D721Med (cell line): ENCODE results near the gene RALGAPA2.

Source experiments
- DNase-seq: peaks from one replicate; pipeline ENCODE4 v3.0.0; 2011; ENCODE audit warnings: low spot score; ENCODE audit not compliant: insufficient read length
- FAIRE-seq: peaks from 2 replicates; lab custom pipeline; 2011; peaks lifted over from hg19 to GRCh38; lab: Jason Lieb, UNC
- TF ChIP-seq, protein P1 (sequence below): IDR thresholded peaks from 2 replicates; pipeline ENCODE4 v1.5.1; 2012; ENCODE audit warnings: mild to moderate bottlenecking, control low read depth; ENCODE audit not compliant: insufficient read depth; ENCODE audit errors: missing control alignments

RALGAPA2 gene

DNA sequence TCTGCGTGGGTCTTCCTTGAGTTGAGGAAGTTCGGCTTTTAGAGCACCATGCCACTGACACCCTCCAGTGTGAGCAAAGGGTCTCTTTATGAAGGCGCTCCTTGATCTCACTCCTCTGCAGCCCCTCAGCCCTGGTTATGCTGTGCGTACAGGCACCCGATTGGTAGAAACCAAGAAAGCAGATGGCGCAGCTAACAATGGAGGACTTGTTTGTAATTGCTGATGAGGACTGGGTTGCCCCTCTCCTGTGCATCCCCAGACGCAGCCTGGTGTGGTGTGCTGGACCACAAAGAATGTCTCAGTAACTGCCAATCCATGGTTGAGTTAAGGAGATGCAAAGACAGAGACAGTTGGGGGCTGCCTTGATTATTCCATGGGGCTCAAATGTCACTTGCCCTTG, 314.3 kb downstream of the RALGAPA2 start:
- TF ChIP-seq, protein P1, sequence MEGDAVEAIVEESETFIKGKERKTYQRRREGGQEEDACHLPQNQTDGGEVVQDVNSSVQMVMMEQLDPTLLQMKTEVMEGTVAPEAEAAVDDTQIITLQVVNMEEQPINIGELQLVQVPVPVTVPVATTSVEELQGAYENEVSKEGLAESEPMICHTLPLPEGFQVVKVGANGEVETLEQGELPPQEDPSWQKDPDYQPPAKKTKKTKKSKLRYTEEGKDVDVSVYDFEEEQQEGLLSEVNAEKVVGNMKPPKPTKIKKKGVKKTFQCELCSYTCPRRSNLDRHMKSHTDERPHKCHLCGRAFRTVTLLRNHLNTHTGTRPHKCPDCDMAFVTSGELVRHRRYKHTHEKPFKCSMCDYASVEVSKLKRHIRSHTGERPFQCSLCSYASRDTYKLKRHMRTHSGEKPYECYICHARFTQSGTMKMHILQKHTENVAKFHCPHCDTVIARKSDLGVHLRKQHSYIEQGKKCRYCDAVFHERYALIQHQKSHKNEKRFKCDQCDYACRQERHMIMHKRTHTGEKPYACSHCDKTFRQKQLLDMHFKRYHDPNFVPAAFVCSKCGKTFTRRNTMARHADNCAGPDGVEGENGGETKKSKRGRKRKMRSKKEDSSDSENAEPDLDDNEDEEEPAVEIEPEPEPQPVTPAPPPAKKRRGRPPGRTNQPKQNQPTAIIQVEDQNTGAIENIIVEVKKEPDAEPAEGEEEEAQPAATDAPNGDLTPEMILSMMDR = no peak
- DNase-seq (no peak), FAIRE-seq (no peak)

DNA sequence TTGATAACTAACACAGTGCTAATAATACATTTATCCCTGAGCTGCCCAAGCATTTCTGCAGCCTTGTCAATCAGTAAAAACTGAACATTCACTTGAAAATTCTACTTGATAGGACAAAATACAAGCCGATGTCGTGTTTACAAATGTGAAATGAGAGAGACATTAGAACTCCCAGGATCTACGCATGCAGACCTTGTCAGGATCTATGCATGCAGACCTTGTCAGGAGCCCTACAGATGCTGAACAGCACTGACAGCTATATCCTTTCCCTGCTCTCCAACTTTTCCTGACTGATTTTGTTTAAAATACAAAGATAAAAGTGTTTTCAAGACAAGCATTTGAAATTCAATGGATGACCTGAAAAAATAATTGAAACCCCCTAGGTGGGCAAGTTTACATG, 315.6 kb downstream of the RALGAPA2 start:
- TF ChIP-seq, protein P1 = no peak
- FAIRE-seq (no peak), DNase-seq (no peak)

DNA sequence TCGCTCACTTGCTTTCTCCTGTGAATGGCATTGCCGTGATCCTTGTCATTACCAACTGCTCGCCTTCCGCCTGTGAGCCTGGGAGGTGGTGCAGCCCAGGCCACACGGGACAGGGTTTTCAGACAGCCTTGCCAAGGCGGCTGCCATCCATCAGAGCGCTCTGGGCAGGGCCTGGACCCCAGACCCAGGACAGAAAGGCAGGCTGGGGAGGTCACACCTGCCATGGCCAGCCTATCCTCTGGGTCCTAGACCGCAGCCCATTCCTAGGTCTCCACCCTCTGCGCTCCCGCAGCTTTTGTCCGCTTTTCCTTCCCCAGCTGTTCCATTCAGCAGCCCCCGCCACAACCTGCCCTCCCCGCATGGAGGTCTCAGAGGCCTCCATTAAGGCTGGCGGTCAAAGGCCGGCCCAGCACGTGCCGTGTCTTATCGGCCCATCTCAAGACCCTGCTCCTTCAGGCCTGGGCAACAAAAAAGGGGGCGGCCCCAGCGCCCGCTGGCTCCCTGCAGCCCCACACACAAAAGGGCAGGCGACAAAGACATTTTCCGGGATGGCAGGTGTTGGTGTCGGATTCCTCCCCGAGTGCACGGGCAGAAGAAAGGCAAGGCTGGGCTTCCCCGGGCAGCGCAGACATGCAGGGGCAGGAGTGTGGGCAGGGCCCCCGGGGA, 316.4 kb downstream of the RALGAPA2 start:
- TF ChIP-seq, protein P1 = no peak
- FAIRE-seq = no peak
- no peak for DNase-seq

DNA sequence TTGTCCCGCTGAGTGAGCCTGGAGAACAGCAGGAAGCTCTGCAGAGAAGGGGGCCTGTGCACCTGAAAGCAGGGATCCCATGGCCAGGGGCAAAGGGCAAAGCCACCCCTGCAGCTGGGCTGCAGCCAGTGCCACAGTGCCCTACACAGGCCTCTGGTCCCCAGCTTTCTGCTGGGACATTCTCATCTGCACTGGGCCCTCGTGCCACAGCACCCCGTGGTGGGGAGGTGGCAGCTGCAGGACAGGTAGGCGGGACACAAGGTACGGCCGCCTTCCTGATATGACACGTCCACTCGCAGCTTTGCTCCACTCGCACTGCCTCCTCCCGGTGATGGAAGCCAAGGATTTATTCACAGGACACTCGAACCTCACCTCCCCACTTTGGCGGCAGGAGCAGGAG, 317.4 kb downstream of the RALGAPA2 start:
- FAIRE-seq (no peak), DNase-seq (no peak)
- TF ChIP-seq, protein P1 = no peak

DNA sequence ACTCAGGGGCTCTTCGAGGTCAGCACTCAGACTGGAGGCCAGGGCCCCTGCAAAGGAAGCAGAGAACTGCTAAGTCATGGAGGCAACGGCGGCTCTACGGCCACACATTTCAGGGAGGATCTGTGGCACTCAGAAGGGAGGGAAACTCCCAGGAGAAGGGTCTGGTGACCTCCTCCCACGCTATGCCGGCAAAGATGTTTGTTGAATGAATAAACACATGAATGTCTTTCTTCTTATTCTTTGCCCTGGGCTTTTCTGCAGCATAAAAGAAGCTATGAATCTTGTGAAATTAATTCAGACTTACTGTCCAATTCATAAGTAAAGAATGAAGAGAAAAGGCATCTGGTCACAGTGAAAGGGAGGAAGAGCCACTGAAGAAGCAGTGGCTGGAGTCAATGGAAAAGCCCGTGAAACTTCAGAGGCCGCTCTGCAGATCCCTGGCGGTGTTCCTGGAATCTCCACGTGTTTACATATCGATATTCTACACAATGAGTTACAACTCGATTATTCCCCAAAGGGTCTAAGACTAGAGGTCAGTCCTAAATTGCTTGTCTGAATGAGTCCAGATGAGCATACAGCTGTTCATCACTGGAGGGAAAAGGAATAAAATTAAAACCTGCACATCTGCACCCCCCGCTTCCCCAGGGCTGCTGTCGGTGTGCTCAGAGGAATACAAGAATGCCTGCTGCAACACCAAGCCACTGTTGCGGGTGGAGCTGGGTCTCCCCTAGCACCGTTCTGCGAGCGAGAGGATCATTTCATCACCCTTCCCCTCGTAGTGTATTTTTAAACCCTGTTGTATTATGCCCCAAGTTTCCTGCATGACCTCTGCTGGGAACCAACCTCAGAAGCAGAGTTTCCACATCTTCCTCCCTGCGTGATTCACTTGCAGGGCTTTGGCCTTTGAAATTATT, 319.0 kb downstream of the RALGAPA2 start:
- DNase-seq (no peak), FAIRE-seq (no peak)
- TF ChIP-seq, protein P1 = no peak

DNA sequence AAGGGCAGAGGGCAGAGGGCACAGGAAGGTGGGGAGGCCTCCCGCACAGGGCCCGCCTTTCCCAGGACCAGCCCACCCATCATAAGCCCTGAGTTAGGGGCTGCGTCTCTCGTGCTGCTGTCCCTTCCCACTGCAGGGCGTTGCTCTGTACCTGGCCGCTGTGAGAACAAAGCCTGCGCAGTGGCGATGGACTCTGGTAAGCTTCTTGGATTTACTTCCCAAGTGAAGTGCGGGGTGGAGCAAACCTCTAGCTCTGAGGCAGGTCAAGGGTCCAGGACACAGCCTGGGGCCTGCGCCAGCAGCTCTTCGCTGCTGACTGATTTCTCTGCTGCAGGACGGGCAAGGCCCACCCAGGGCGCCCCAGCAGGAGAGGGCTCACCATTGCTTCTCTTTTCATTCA, 320.7 kb downstream of the RALGAPA2 start:
- no peak for DNase-seq
- FAIRE-seq = no peak

More for the DNA sequence above, 320.7 kb downstream of the RALGAPA2 start:
- TF ChIP-seq, protein P1 = no peak
